K562 (cell line): ENCODE results near the gene MTRF1L. TPM values are rescaled to one million over a fixed set of nuclear protein-coding genes. Genes with fewer than 3 reads are reported as not detected.

ENCODE experiments used
- ATAC-seq: fragments of 200-7000 bp; cut with Tn5 transposase; 3 replicates; pipeline ENCODE4 v1.9.1; 2020; ENCODE audit warnings: moderate library complexity
- BruUV-seq: library from RNA; stranded (reverse); fragments of 400-500 nt; replicated peaks from 2 replicates; lab custom pipeline; 2021; lab: Mats Ljungman, UMichigan
- CTCF ChIA-PET: fragments of 300-600 bp; formaldehyde crosslinking; extraction: SDS; loops from one replicate; lab custom pipeline; 2021; ENCODE audit warnings: low intra/inter-chr PET ratio; lab: Yijun Ruan, JAX
- POLR2A ChIA-PET: fragments of 300-600, 350-650 bp; sonication (Branson Sonifier 250); formaldehyde crosslinking; extraction: SDS; loops from one replicate; lab custom pipeline; 2021; ENCODE audit warnings: antibody characterized with exemption, inconsistent platforms; lab: Yijun Ruan, JAX
- DNase-seq, 4 experiments: peaks; one replicate each; pipeline versions ENCODE4 v3.0.0 to v3.0.0-alpha.2; 2011 to 2018; ENCODE audit warnings: low spot score in 3 of 4, mixed read lengths in 3 of 4; ENCODE audit errors: extremely low read depth in 1 of 4
- FAIRE-seq: peaks from 2 replicates; lab custom pipeline; 2011; peaks lifted over from hg19 to GRCh38; lab: Jason Lieb, UNC
- H2AFZ ChIP-seq: 2 replicates; pipeline ENCODE4 v1.6.0; 2011; ENCODE audit warnings: low read depth, low read length, control low read depth, inconsistent platforms
- H3K27ac ChIP-seq: fragments of 200-600 bp; 3 replicates; pipeline ENCODE4 v1.8.0; 2011; ENCODE audit warnings: low read depth, mild to moderate bottlenecking, control low read depth, inconsistent platforms, low read length, moderate library complexity, mixed read lengths; ENCODE audit errors: extremely low read depth
- H3K27me3 ChIP-seq, 2 experiments: fragments of 300-600 bp in 1 of 2; 2 replicates in 1 of 2; 3 replicates in 1 of 2; pipeline versions ENCODE4 v1.6.0 to v1.8.0; 2011; ENCODE audit warnings: inconsistent platforms in 2 of 2, low read length in 2 of 2, mild to moderate bottlenecking in 1 of 2, mixed read lengths in 1 of 2, moderate library complexity in 1 of 2; ENCODE audit not compliant: control insufficient read depth in 2 of 2, insufficient read depth in 2 of 2
- H3K36me3 ChIP-seq: fragments of 300-600 bp; 3 replicates; pipeline ENCODE4 v1.8.0; 2011; ENCODE audit warnings: mild to moderate bottlenecking, low read length, inconsistent platforms; ENCODE audit not compliant: control insufficient read depth, insufficient read depth
- H3K4me1 ChIP-seq, 2 experiments: fragments of 200-600 bp in 1 of 2; replicated peaks in 1 of 2; 2 replicates in 1 of 2; 3 replicates in 1 of 2; pipeline versions ENCODE4 v1.5.1 to v1.8.0; 2011; ENCODE audit warnings: inconsistent platforms in 2 of 2, low read length in 2 of 2, mild to moderate bottlenecking in 1 of 2, mixed read lengths in 1 of 2, moderate library complexity in 1 of 2; ENCODE audit not compliant: control insufficient read depth in 2 of 2, insufficient read depth in 2 of 2
- H3K4me2 ChIP-seq: 2 replicates; pipeline ENCODE4 v1.6.1; 2011; ENCODE audit warnings: low read length, control low read depth, inconsistent platforms, mixed read lengths; ENCODE audit not compliant: insufficient read depth
- H3K4me3 ChIP-seq: fragments of 200-600 bp; sonication (generic), shearing (Covaris generic); 2 replicates; pipeline ENCODE4 v1.5.1; 2016; ENCODE audit warnings: control low read depth, inconsistent platforms
- H3K79me2 ChIP-seq: fragments of 200-600 bp; 3 replicates; pipeline ENCODE4 v1.8.0; 2011; ENCODE audit warnings: low read length, inconsistent platforms; ENCODE audit not compliant: control insufficient read depth, insufficient read depth
- H3K9ac ChIP-seq, 2 experiments: 2 replicates each; pipeline versions ENCODE4 v1.6.0 to v1.6.1; 2011; ENCODE audit warnings: low read depth in 2 of 2, low read length in 2 of 2, control low read depth in 1 of 2, inconsistent platforms in 1 of 2, mild to moderate bottlenecking in 1 of 2, mixed read lengths in 1 of 2; ENCODE audit not compliant: insufficient read depth in 1 of 2
- H3K9me1 ChIP-seq: one replicate; pipeline ENCODE4 v1.6.0; 2011; ENCODE audit warnings: inconsistent platforms, mild to moderate bottlenecking, low read length, moderate library complexity; ENCODE audit not compliant: control insufficient read depth, insufficient read depth
- H3K9me3 ChIP-seq: replicated peaks from 2 replicates; pipeline ENCODE4 v1.5.1; 2011; ENCODE audit warnings: low read depth, low read length, inconsistent platforms; ENCODE audit not compliant: control insufficient read depth, insufficient read depth
- H4K20me1 ChIP-seq: replicated peaks from 2 replicates; pipeline ENCODE4 v1.6.1; 2011; ENCODE audit warnings: low read length, inconsistent platforms, mixed read lengths; ENCODE audit not compliant: control insufficient read depth, insufficient read depth
- CSDE1 ChIP-seq, 2 experiments: fragments of 450-650 bp; IDR thresholded peaks; 2 replicates each; pipeline ENCODE4 v1.6.1; 2016; ENCODE audit warnings: mild to moderate bottlenecking in 1 of 2
- EP300 ChIP-seq: IDR thresholded peaks from 2 replicates; pipeline ENCODE4 v1.6.1; 2012; ENCODE audit warnings: low read length, improper control_type of control experiment
- FOXA3 ChIP-seq, 2 experiments: fragments of 450-650 bp in 1 of 2; sonication (generic) in 1 of 2; formaldehyde crosslinking; IDR thresholded peaks in 1 of 2; conservative IDR thresholded peaks in 1 of 2; 2 replicates each; pipeline versions ENCODE4 v1.4.0 to v1.8.0; 2020 to 2022; ENCODE audit warnings: mild to moderate bottlenecking in 2 of 2, missing genetic modification reagents in 1 of 2
- GATAD2B ChIP-seq: fragments of 450-650 bp; IDR thresholded peaks from 2 replicates; pipeline ENCODE4 v1.6.1; 2017; ENCODE audit warnings: mild to moderate bottlenecking, borderline replicate concordance
- MYBL2 ChIP-seq, 2 experiments: fragments of 450-650 bp in 1 of 2; sonication (generic) in 1 of 2; formaldehyde crosslinking in 1 of 2; IDR thresholded peaks; 2 replicates each; pipeline versions ENCODE4 v1.6.1 to v1.8.1; 2017 to 2022; ENCODE audit warnings: borderline replicate concordance in 1 of 2, inconsistent platforms in 1 of 2, low read depth in 1 of 2, mild to moderate bottlenecking in 1 of 2, missing genetic modification reagents in 1 of 2, moderate library complexity in 1 of 2
- NFRKB ChIP-seq: fragments of 450-650 bp; IDR thresholded peaks from 2 replicates; pipeline ENCODE4 v1.6.1; 2016; ENCODE audit warnings: low read depth
- PHB2 ChIP-seq: fragments of 450-650 bp; IDR thresholded peaks from 2 replicates; pipeline ENCODE4 v1.6.1; 2017; ENCODE audit warnings: low read depth
- PKNOX1 ChIP-seq: fragments of 450-650 bp; IDR thresholded peaks from 2 replicates; pipeline ENCODE4 v1.6.1; 2016
- RCOR1 ChIP-seq, 2 experiments: IDR thresholded peaks; 2 replicates each; pipeline ENCODE4 v1.6.1; 2012; ENCODE audit warnings: low read depth in 2 of 2, low read length in 2 of 2, borderline replicate concordance in 1 of 2, improper control_type of control experiment in 1 of 2
- SP1 ChIP-seq: sonication (generic); formaldehyde crosslinking; IDR thresholded peaks from 2 replicates; pipeline ENCODE4 v1.8.1; 2022; ENCODE audit warnings: mild to moderate bottlenecking, missing genetic modification reagents
- TEAD2 ChIP-seq: fragments of 450-650 bp; IDR thresholded peaks from 2 replicates; pipeline ENCODE4 v1.6.1; 2016; ENCODE audit warnings: missing genetic modification characterization, control low read depth, missing compliant biosample characterization
- ZNF174 ChIP-seq: fragments of 250-450 bp; sonication (Bioruptor Pico); IDR thresholded peaks from 2 replicates; pipeline ENCODE4 v1.4.0; 2020; ENCODE audit warnings: mild to moderate bottlenecking
- ZNF324 ChIP-seq: fragments of 250-450 bp; sonication (Bioruptor Pico); IDR thresholded peaks from 2 replicates; pipeline ENCODE4 v1.4.0; 2020; ENCODE audit warnings: mild to moderate bottlenecking
- ZNF518B ChIP-seq: fragments of 250-450 bp; sonication (Bioruptor Pico); IDR thresholded peaks from 2 replicates; pipeline ENCODE4 v1.5.0; 2021; ENCODE audit warnings: mild to moderate bottlenecking, moderate library complexity
- WGBS: fragments of 100-300 bp; shearing (Covaris generic); methylation state at CpG from one replicate; pipeline ENCODE4 v1.1.6; 2016; ENCODE audit warnings: low coverage, mixed read lengths; ENCODE audit not compliant: insufficient coverage; ENCODE audit errors: missing lambda C conversion rate; 5-methylcytosine and 5-hydroxymethylcytosine counted together
- in situ Hi-C: fragments of 300-500 bp; cut with MboI; formaldehyde crosslinking; loops from 4 replicates; pipeline ENCODE4 v1.15.0; 2018; ENCODE audit warnings: inconsistent platforms, mixed read lengths
- intact Hi-C: fragments of 100-400 bp; cut with micrococcal nuclease; formaldehyde crosslinking; loops from 2 replicates; pipeline ENCODE4 v1.14.2; 2022
- polyA plus RNA-seq, 8 experiments: library from polyadenylated mRNA; depleted of rRNA in 4 of 8; stranded (reverse) in 5 of 8; unstranded in 3 of 8; fragments of >200 nt; fragmentation: Nextera tagmentation in 2 of 8; fragmentation: Illumina TruSeq in 1 of 8; extraction: Ambion mirVana in 2 of 8; extraction: Trizol in 1 of 8; gene quantifications; 2 replicates each; pipeline versions ENCODE4 v1.2.1 to v1.2.3, GENCODE V29; 2011 to 2014; ENCODE audit warnings: inconsistent platforms in 1 of 8, missing spikeins in 1 of 8
- total RNA-seq, 7 experiments: library from RNA; depleted of rRNA in 6 of 7; stranded (reverse); fragments of >200 nt in 6 of 7; fragmentation: Illumina TruSeq in 2 of 7; extraction: Trizol in 2 of 7; gene quantifications; 2 replicates each; pipeline versions ENCODE4 v1.2.1 to v1.2.3, GENCODE V29; 2011 to 2021; ENCODE audit warnings: low replicate concordance in 1 of 7
- TF ChIP-seq, protein P1 (sequence below): fragments of 450-650 bp; IDR thresholded peaks from 2 replicates; pipeline ENCODE4 v1.6.1; 2018; ENCODE audit warnings: mild to moderate bottlenecking, low read depth; ENCODE audit not compliant: partially characterized antibody

Gene MTRF1L
- total and polyA plus RNA-seq, 9 of the 15 experiments (the other 6 are each of a cell fraction or from before 2014, with no cell fraction given) = 10.7 to 34.0 (median 30.2) TPM

DNA sequence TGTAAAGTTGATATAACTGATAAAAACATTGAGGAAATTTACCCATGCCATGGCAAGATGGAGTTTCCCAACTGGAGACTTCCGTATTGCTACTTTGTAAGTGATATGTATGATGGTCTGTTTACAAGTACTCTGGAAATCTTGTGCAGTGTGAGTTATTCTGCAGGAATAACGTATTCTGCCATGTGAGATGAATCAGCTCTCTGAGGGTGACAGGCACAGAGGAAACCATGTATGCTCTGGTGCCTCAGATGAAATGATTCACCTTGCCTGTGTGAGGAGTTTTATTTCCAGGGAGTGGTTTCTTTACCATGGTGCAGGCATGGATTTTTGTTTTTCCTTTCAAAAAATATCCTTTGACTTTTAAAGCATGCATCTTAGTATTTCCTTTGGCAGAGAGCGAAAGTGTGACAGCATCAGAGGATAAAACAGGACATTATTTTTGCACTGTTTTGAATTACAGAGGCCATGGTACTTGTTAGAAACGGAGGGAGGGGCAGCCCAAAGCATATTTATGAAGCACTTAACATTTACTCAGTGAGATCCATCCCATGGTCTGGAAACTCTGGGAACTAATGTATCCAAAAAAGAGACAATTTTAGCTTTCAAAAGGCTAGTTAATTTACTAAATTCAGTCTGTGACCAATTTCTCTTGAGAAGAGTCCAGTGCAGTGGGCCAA, 36.0 kb upstream of the MTRF1L start (continued):
- TF ChIP-seq PHB2 (no peak), GATAD2B (no peak), ZNF518B (CRISPR knock-in tag) (no peak), CSDE1 (IDR thresholded peaks at IDR 0.05) (no peak), ZNF324 (CRISPR knock-in tag) (no peak)
- TF ChIP-seq, all 486 proteins: peak for 0

DNA sequence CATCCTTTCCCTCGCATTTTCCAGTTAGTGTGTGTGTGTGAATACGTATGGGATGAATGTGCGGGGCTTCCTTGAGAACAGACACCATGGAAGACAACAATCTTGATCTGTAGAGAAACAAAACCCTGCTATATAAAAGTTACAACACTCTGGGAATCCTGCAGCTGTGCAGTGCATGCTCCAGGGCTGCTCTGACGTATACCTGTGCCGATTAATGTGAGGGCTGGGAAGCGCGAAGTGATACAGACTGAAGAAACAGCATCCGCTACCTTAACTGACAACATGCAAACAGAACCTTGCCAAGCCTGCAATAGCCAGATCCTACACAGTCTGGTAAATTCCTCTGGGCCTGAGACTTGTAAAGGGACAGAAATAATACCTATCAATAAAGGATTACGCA, 31.6 kb upstream of the MTRF1L start:
- no peak overlapping the region for H3K4me2 ChIP-seq
- no peak overlapping the region for H3K9ac ChIP-seq
- no TSS peak for BruUV-seq
- no peaks in the 10 kb centered on the region for H3K36me3 ChIP-seq
- in situ Hi-C loops = no loop called here
- H3K27ac ChIP-seq = no peak overlapping the region
- DNase-seq (no peak), ATAC-seq (no peak; the same call in 2 of the 3 replicates), FAIRE-seq (no peak)
- no peaks in the 10 kb centered on the region for H3K9me1 ChIP-seq
- H3K27me3 ChIP-seq = no peaks in the 10 kb centered on the region; a peak in 1 of 5 replicates
- no peaks in the 10 kb centered on the region for H3K9me3 ChIP-seq
- no peaks in the 10 kb centered on the region for H4K20me1 ChIP-seq
- no peaks in the 10 kb centered on the region for H3K79me2 ChIP-seq
- POLR2A ChIA-PET = no interaction called here
- H3K4me3 ChIP-seq = no peak overlapping the region
- no peak overlapping the region for H2AFZ ChIP-seq
- intact Hi-C loops = loop anchor here (5.0 kb wide), 3 partner anchors 478 to 1243 kb away; no protein-coding TSS in a partner anchor
- 17% methylated on average over 9 of the region's 9 CpGs for WGBS
- CTCF ChIA-PET = no interaction called here
- H3K4me1 ChIP-seq = no peaks in the 10 kb centered on the region
- TF ChIP-seq EP300 = no peak
- TF ChIP-seq NFRKB = no peak
- no peak for TF ChIP-seq ZNF174
- no peak for TF ChIP-seq FOXA3 (CRISPR knock-in tag; conservative IDR thresholded peaks at IDR 0.05 in 1 of 2, IDR thresholded peaks at IDR 0.05 in 1 of 2)
- no peak for TF ChIP-seq SP1 (CRISPR knock-in tag)
- TF ChIP-seq TEAD2 = no peak
- TF ChIP-seq MYBL2 (IDR thresholded peaks at IDR 0.05; ENCODE audit: low read depth) = no peak
- no peak for TF ChIP-seq MYBL2 (CRISPR knock-in tag; IDR thresholded peaks at IDR 0.05; ENCODE audit: borderline replicate concordance)
- TF ChIP-seq RCOR1 (IDR thresholded peaks at IDR 0.05; ENCODE audit: borderline replicate concordance in 1 of 2, low read depth in 2 of 2, low read length in 2 of 2) = no peak
- TF ChIP-seq PKNOX1 = no peak
- TF ChIP-seq, protein P1, sequence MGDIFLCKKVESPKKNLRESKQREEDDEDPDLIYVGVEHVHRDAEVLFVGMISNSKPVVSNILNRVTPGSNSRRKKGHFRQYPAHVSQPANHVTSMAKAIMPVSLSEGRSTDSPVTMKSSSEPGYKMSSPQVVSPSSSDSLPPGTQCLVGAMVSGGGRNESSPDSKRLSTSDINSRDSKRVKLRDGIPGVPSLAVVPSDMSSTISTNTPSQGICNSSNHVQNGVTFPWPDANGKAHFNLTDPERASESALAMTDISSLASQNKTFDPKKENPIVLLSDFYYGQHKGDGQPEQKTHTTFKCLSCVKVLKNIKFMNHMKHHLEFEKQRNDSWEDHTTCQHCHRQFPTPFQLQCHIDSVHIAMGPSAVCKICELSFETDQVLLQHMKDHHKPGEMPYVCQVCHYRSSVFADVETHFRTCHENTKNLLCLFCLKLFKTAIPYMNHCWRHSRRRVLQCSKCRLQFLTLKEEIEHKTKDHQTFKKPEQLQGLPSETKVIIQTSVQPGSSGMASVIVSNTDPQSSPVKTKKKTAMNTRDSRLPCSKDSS = no peak
